Duodenal mucosa (tissue), 2 donors: ENCODE measurements around the gene LRSAM1.

ENCODE experiments used
- H3K27ac ChIP-seq: one replicate; pipeline ENCODE4 v1.7.0; 2013; ENCODE audit warnings: low read depth, low read length
- H3K27me3 ChIP-seq, 2 donors: one replicate each; pipeline ENCODE4 v1.7.0; 2013; ENCODE audit warnings: low read length in 2 of 2, control low read depth in 1 of 2; ENCODE audit not compliant: insufficient read depth in 2 of 2, control insufficient read depth in 1 of 2
- H3K36me3 ChIP-seq, 2 donors: one replicate each; pipeline ENCODE4 v1.7.0; 2013; ENCODE audit warnings: low read length in 2 of 2, control low read depth in 1 of 2; ENCODE audit not compliant: insufficient read depth in 2 of 2, control insufficient read depth in 1 of 2
- H3K4me1 ChIP-seq, 2 donors: one replicate each; pipeline ENCODE4 v1.7.0; 2013; ENCODE audit warnings: low read length in 2 of 2, control low read depth in 1 of 2; ENCODE audit not compliant: insufficient read depth in 2 of 2, control insufficient read depth in 1 of 2
- H3K4me3 ChIP-seq, 2 donors: one replicate each; pipeline ENCODE4 v1.7.0; 2013; ENCODE audit warnings: low read length in 2 of 2, low read depth in 1 of 2
- H3K9ac ChIP-seq, 2 donors: one replicate each; pipeline ENCODE4 v1.7.0; 2013; ENCODE audit warnings: low read length in 2 of 2, low read depth in 1 of 2
- H3K9me3 ChIP-seq, 2 donors: one replicate each; pipeline ENCODE4 v1.7.0; 2013; ENCODE audit warnings: low read length in 2 of 2, control low read depth in 1 of 2; ENCODE audit not compliant: control insufficient read depth in 1 of 2

The LRSAM1 gene

GRCh38 chr9:127549218-127549617 lies 97.9 kb downstream of the LRSAM1 start:
- Histone ChIP-seq H3K9me3 (no peaks in the 10 kb centered on the region), H3K9ac (peak overlapping the region in 1 of 2 donors; percentile 19), H3K27me3 (no peaks in the 10 kb centered on the region), H3K4me3 (peak overlapping the region in 1 of 2 donors; percentile 23), H3K36me3 (peaks cover 0 to 4% of the 10 kb centered on the region in 2 donors), H3K4me1 (peaks cover 65 to 66% of the 10 kb centered on the region in 2 donors), H3K27ac (no peak overlapping the region)

DNA sequence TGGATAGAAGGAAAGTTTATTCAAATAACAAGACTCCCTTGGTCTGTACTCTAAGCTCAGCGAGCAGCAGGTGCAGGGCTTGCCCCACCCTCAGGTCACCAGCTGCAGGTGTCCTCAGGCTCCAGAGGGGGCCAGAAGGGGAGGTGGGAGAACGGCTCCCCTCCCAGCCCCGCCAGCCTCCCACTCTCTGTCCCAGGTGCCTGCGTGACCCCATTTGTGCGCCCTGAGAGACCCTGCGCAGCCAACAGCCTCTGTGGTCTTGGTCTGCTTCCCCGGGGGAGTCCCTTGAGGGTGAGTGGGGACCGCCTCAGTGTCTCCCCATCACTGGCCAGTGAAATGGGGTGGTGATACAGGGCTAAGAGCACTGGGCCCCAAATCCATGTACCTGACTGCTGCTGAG lies 98.4 kb downstream of the LRSAM1 start:
- H3K27ac ChIP-seq, result no peak overlapping the region

DNA sequence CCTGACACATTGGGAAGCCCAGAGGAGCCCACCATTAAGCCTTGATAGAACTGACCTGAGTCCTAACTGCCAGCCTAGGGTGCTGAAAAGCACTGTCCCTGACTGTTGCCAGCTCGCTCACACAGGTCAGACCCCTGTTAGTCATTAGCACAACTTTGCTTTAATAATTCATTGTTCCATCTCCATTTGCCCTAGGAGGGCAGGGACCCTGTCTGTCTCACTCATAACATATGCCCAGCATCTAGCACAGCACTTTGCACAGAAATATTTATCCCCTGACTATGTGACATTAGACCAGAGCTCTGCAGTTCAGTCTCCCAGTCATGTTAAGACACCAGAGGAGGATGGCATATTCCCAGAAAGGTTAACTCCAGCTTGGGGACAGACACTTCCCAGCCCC lies 99.0 kb downstream of the LRSAM1 start:
- no peaks in the 10 kb centered on the region for H3K9me3 ChIP-seq
- no peak overlapping the region for H3K27ac ChIP-seq
- H3K36me3 ChIP-seq, result peaks cover 0 to 4% of the 10 kb centered on the region in 2 donors
- no peak overlapping the region for H3K9ac ChIP-seq
- H3K4me1 ChIP-seq, result peaks cover 63% of the 10 kb centered on the region in 2 donors
- H3K4me3 ChIP-seq, result no peak overlapping the region
- no peaks in the 10 kb centered on the region for H3K27me3 ChIP-seq

More for the DNA sequence above, 98.4 kb downstream of the LRSAM1 start:
- no peak overlapping the region for H3K9ac ChIP-seq
- no peak overlapping the region for H3K4me3 ChIP-seq
- H3K27me3 ChIP-seq, result no peaks in the 10 kb centered on the region
- H3K4me1 ChIP-seq, result peaks cover 64% of the 10 kb centered on the region in 2 donors
- H3K9me3 ChIP-seq, result no peaks in the 10 kb centered on the region
- peaks cover 0 to 4% of the 10 kb centered on the region in 2 donors for H3K36me3 ChIP-seq

- Histone ChIP-seq H3K4me3 (no peak overlapping the region), H3K4me1 (peaks cover 64 to 65% of the 10 kb centered on the region in 2 donors), H3K27me3 (no peaks in the 10 kb centered on the region), H3K9me3 (no peaks in the 10 kb centered on the region), H3K36me3 (peaks cover 0 to 4% of the 10 kb centered on the region in 2 donors), H3K9ac (no peak overlapping the region), H3K27ac (no peak overlapping the region)
Measured at GRCh38 chr9:127550751-127551150, 99.4 kb downstream of the LRSAM1 start.
